ENCODE results near the gene KLKB1.

KLKB1 gene

GRCh38 chr4:186221624-186222023 lies 5.7 kb upstream of the KLKB1 start:
- no peak for TF ChIP-seq CTCF (conservative IDR thresholded peaks at IDR 0.05; ENCODE audit: low read depth)
- ChIA-PET CTCF (no interaction called here), POLR2A (ENCODE audit: low non-redundant PET) (no interaction called here)
- DNase-seq (ENCODE audit: low spot score): no peak
- no peak overlapping the region for H3K27ac ChIP-seq

- no peak for TF ChIP-seq CTCF (conservative IDR thresholded peaks at IDR 0.05; ENCODE audit: low read depth)
- DNase-seq (ENCODE audit: low spot score): no peak
- ChIA-PET POLR2A (ENCODE audit: low non-redundant PET) (no interaction called here), CTCF (no interaction called here)
- no peak overlapping the region for H3K27ac ChIP-seq
These were observed 1.5 kb upstream of the KLKB1 start for GRCh38 chr4:186225848-186226247.

- ChIA-PET POLR2A (ENCODE audit: low non-redundant PET) (no interaction called here), CTCF (interaction anchor here (0.6 kb wide), 1 partner anchor 314 kb away, joined by 4 read pairs; no protein-coding TSS in a partner anchor)
These were observed 652 bp upstream of the KLKB1 start for GRCh38 chr4:186226521-186227189.

GRCh38 chr4:186227744-186228513 lies 622 bp downstream of the KLKB1 start:
- no peak overlapping the region for H3K27ac ChIP-seq
- ChIA-PET POLR2A (ENCODE audit: low non-redundant PET) (no interaction called here), CTCF (interaction anchor here (0.6 kb wide), 1 partner anchor 315 kb away, joined by 4 read pairs; no protein-coding TSS in a partner anchor)
- no peak for TF ChIP-seq CTCF (conservative IDR thresholded peaks at IDR 0.05; ENCODE audit: low read depth)
- no peak for DNase-seq (ENCODE audit: low spot score)

More at GRCh38 chr4:186226521-186227189, 652 bp upstream of the KLKB1 start:
- no peak for TF ChIP-seq CTCF (conservative IDR thresholded peaks at IDR 0.05; ENCODE audit: low read depth)
- no peak overlapping the region for H3K27ac ChIP-seq
- DNase-seq (ENCODE audit: low spot score): no peak

GRCh38 chr4:186228514-186228894 lies 1.2 kb downstream of the KLKB1 start:
- DNase-seq (ENCODE audit: low spot score): no peak
- no peak overlapping the region for H3K27ac ChIP-seq
- ChIA-PET POLR2A (ENCODE audit: low non-redundant PET) (no interaction called here), CTCF (no interaction called here)
- TF ChIP-seq CTCF (conservative IDR thresholded peaks at IDR 0.05; ENCODE audit: low read depth): no peak

- TF ChIP-seq CTCF (conservative IDR thresholded peaks at IDR 0.05; ENCODE audit: low read depth): no peak
- H3K27ac ChIP-seq: no peak overlapping the region
- DNase-seq (ENCODE audit: low spot score): no peak
- ChIA-PET POLR2A (ENCODE audit: low non-redundant PET) (no interaction called here), CTCF (interaction anchor here (0.7 kb wide), 1 partner anchor 1484 kb away, joined by 3 read pairs; no protein-coding TSS in a partner anchor)
These were observed 7.1 kb downstream of the KLKB1 start for GRCh38 chr4:186234367-186234766.

All from RWPE1 (cell line).